HEK293 (cell line): ENCODE measurements around the gene REV3L.

Experiments
- CTCF ChIA-PET: fragments of 350-600 bp; formaldehyde crosslinking; extraction: SDS; loops from one replicate; lab custom pipeline; 2021; ENCODE audit warnings: antibody characterized with exemption; lab: Yijun Ruan, JAX
- POLR2A ChIA-PET: fragments of 300-600 bp; formaldehyde crosslinking; extraction: SDS; loops from one replicate; lab custom pipeline; 2020; ENCODE audit warnings: antibody characterized with exemption, inconsistent platforms; lab: Yijun Ruan, JAX
- H3K27ac ChIP-seq: fragments of 200-500 bp; sonication (Bioruptor generic); 2 replicates; pipeline ENCODE4 v1.5.1; 2014; ENCODE audit warnings: low read depth, low read length, control low read depth, inconsistent platforms; ENCODE audit errors: extremely low read depth
- H3K36me3 ChIP-seq, 2 experiments: fragments of 200-500 bp in 1 of 2; sonication (Bioruptor generic) in 1 of 2; 1 replicate in 1 of 2; 2 replicates in 1 of 2; pipeline ENCODE4 v1.5.1; 2014 to 2017; ENCODE audit warnings: inconsistent platforms in 2 of 2, low read length in 2 of 2; ENCODE audit not compliant: control insufficient read depth in 2 of 2, insufficient read depth in 1 of 2
- H3K4me1 ChIP-seq: fragments of 200-500 bp; sonication (Bioruptor generic); 2 replicates; pipeline ENCODE4 v1.5.1; 2014; ENCODE audit warnings: mild to moderate bottlenecking, low read length, inconsistent platforms; ENCODE audit not compliant: control insufficient read depth, insufficient read depth
- H3K4me3 ChIP-seq: 2 replicates; pipeline ENCODE4 v1.5.1; 2011; ENCODE audit warnings: low read depth, mild to moderate bottlenecking, control low read depth, low read length, moderate library complexity
- H3K9me3 ChIP-seq: fragments of 200-500 bp; sonication (Bioruptor generic); 2 replicates; pipeline ENCODE4 v1.5.1; 2014; ENCODE audit warnings: low read depth, low read length, inconsistent platforms; ENCODE audit not compliant: control insufficient read depth, insufficient read depth
- MEIS1 ChIP-seq: sonication (generic); formaldehyde crosslinking; IDR thresholded peaks from 2 replicates; pipeline ENCODE4 v1.8.1; 2022; ENCODE audit warnings: missing genetic modification reagents, mild to moderate bottlenecking, borderline replicate concordance
- SALL2 ChIP-seq: fragments of 450-650 bp; formaldehyde crosslinking; IDR thresholded peaks from 2 replicates; pipeline ENCODE4 v1.5.0; 2017; ENCODE audit warnings: missing biosample characterization, mild to moderate bottlenecking, missing genetic modification characterization, borderline replicate concordance
- TCF7L2 ChIP-seq: IDR thresholded peaks from 2 replicates; pipeline ENCODE4 v1.6.1; 2011; ENCODE audit warnings: low read depth, mild to moderate bottlenecking, inconsistent platforms, low read length, moderate library complexity, borderline replicate concordance
- TRIM28 ChIP-seq: IDR thresholded peaks from 2 replicates; pipeline ENCODE4 v1.6.1; 2011; ENCODE audit warnings: low read length, control low read depth, borderline replicate concordance
- ZBTB21 ChIP-seq: fragments of 450-650 bp; formaldehyde crosslinking; IDR thresholded peaks from 2 replicates; pipeline ENCODE4 v1.5.1; 2017; ENCODE audit warnings: missing biosample characterization, missing genetic modification characterization
- ZNF433 ChIP-seq: fragments of 450-650 bp; formaldehyde crosslinking; IDR thresholded peaks from 2 replicates; pipeline ENCODE4 v1.5.1; 2016; ENCODE audit warnings: missing biosample characterization, missing genetic modification characterization, low read depth
- ZNF548 ChIP-seq: fragments of 450-650 bp; formaldehyde crosslinking; IDR thresholded peaks from 2 replicates; pipeline ENCODE4 v1.5.1; 2016; ENCODE audit warnings: missing biosample characterization, missing genetic modification characterization
- ZNF571 ChIP-seq: fragments of 450-650 bp; formaldehyde crosslinking; IDR thresholded peaks from 2 replicates; pipeline ENCODE4 v1.5.0; 2017; ENCODE audit warnings: missing biosample characterization, missing genetic modification characterization
- ZNF626 ChIP-seq: fragments of 450-650 bp; sonication (Bioruptor Pico); formaldehyde crosslinking; IDR thresholded peaks from 2 replicates; pipeline ENCODE4 v1.5.1; 2018; ENCODE audit warnings: missing biosample characterization, missing genetic modification characterization, inconsistent platforms
- TF ChIP-seq, protein P1 (sequence below): fragments of 450-650 bp; formaldehyde crosslinking; IDR thresholded peaks from 2 replicates; pipeline ENCODE4 v1.5.1; 2017; ENCODE audit warnings: missing biosample characterization, missing genetic modification characterization
- TF ChIP-seq, protein P2 (sequence below): fragments of 450-650 bp; formaldehyde crosslinking; IDR thresholded peaks from 2 replicates; pipeline ENCODE4; 2016; ENCODE audit warnings: missing biosample characterization, missing genetic modification characterization
- TF ChIP-seq, protein P3 (sequence below): fragments of 450-650 bp; formaldehyde crosslinking; conservative IDR thresholded peaks from 2 replicates; pipeline ENCODE4 v1.5.1; 2016; ENCODE audit warnings: low read depth, missing biosample characterization, missing genetic modification characterization

REV3L gene

DNA sequence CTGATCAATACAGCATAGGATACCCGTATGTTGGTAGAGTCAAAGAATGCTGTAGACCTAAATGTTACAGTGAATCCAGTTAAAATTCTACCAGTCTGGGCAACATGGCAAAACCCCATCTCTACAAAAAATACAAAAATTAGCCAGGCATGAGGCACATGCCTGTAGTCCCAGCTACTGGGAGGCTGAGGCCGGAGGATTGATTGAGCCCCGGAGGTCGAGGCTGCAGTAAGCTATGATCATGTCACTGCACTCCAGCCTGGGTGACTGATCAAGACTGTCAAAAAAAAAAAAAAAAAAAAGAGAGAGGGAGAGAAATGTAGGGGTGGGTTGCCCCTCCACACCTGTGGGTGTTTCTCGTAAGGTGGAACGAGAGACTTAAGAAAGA lies 228.2 kb downstream of the REV3L start (continued):
- no peak for TF ChIP-seq SALL2 (tag by site-specific recombination)
- no peak for TF ChIP-seq ZNF571 (tag by site-specific recombination)

DNA sequence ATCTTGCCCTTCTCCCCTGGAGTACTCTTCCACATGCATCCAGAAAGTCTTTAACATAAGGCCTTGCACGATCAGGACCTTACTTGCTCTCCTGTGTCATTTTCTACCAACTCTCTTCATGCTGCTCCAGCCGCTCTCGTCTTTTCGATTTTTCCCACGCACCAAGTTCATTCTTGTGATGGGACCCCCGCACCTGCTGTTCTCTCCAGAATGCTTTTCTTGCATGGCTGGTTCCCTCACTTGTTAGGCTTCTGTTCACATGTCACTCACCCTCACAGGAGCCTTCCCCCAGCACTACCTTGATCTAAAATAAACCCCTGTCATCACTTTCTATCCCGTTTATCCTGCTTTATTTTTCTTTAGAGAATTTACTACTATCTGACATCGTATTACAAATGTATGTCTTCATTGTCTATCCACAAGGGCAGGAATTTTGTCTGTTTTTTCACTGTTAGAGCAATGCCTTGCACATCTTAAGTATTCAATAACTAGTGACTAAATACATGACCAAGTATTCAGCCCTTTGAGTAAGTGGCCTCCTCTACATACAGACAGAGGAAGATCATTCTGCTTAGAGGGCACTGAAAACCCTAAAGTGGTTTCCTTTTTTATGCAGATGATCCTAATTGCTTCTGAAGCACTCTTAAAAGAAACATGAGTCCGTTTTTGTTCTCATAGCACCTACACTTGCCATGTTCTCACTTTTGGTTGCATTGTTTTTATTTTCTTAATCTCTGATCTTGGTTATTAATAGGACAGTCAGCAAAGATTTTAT lies 228.8 kb downstream of the REV3L start:
- H3K36me3 ChIP-seq, result no peaks in the 10 kb centered on the region
- TF ChIP-seq TRIM28 (no peak), TCF7L2 (no peak), ZNF548 (no peak), ZBTB21 (tag by site-specific recombination) (no peak), ZNF626 (tag by site-specific recombination) (no peak), ZNF433 (tag by site-specific recombination) (no peak)
- TF ChIP-seq, protein P1, sequence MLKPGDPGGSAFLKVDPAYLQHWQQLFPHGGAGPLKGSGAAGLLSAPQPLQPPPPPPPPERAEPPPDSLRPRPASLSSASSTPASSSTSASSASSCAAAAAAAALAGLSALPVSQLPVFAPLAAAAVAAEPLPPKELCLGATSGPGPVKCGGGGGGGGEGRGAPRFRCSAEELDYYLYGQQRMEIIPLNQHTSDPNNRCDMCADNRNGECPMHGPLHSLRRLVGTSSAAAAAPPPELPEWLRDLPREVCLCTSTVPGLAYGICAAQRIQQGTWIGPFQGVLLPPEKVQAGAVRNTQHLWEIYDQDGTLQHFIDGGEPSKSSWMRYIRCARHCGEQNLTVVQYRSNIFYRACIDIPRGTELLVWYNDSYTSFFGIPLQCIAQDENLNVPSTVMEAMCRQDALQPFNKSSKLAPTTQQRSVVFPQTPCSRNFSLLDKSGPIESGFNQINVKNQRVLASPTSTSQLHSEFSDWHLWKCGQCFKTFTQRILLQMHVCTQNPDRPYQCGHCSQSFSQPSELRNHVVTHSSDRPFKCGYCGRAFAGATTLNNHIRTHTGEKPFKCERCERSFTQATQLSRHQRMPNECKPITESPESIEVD (tag by site-specific recombination), result no peak
- TF ChIP-seq, protein P2, sequence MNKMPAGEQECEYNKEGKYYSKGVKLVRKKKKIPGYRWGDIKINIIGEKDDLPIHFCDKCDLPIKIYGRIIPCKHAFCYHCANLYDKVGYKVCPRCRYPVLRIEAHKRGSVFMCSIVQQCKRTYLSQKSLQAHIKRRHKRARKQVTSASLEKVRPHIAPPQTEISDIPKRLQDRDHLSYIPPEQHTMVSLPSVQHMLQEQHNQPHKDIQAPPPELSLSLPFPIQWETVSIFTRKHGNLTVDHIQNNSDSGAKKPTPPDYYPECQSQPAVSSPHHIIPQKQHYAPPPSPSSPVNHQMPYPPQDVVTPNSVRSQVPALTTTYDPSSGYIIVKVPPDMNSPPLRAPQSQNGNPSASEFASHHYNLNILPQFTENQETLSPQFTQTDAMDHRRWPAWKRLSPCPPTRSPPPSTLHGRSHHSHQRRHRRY (tag by site-specific recombination), result no peak
- TF ChIP-seq, protein P3, sequence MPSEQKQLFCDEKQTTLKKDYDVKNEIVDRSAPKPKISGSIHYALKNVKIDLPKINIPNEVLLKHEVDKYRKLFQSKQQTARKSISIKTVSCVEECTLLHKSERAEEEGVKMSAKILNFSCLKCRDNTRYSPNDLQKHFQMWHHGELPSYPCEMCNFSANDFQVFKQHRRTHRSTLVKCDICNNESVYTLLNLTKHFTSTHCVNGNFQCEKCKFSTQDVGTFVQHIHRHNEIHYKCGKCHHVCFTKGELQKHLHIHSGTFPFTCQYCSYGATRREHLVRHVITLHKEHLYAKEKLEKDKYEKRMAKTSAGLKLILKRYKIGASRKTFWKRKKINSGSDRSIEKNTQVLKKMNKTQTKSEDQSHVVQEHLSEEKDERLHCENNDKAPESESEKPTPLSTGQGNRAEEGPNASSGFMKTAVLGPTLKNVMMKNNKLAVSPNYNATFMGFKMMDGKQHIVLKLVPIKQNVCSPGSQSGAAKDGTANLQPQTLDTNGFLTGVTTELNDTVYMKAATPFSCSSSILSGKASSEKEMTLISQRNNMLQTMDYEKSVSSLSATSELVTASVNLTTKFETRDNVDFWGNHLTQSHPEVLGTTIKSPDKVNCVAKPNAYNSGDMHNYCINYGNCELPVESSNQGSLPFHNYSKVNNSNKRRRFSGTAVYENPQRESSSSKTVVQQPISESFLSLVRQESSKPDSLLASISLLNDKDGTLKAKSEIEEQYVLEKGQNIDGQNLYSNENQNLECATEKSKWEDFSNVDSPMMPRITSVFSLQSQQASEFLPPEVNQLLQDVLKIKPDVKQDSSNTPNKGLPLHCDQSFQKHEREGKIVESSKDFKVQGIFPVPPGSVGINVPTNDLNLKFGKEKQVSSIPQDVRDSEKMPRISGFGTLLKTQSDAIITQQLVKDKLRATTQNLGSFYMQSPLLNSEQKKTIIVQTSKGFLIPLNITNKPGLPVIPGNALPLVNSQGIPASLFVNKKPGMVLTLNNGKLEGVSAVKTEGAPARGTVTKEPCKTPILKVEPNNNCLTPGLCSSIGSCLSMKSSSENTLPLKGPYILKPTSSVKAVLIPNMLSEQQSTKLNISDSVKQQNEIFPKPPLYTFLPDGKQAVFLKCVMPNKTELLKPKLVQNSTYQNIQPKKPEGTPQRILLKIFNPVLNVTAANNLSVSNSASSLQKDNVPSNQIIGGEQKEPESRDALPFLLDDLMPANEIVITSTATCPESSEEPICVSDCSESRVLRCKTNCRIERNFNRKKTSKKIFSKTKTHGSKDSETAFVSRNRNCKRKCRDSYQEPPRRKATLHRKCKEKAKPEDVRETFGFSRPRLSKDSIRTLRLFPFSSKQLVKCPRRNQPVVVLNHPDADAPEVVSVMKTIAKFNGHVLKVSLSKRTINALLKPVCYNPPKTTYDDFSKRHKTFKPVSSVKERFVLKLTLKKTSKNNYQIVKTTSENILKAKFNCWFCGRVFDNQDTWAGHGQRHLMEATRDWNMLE (tag by site-specific recombination), result no peak
- H3K9me3 ChIP-seq, result no peaks in the 10 kb centered on the region
- no peak overlapping the region for H3K27ac ChIP-seq
- H3K4me1 ChIP-seq, result no peaks in the 10 kb centered on the region
- ChIA-PET CTCF (interaction anchor here (0.6 to 0.9 kb wide), 4 partner anchors 224 to 788 kb away, joined by 3 to 4 read pairs (median 3); no protein-coding TSS in a partner anchor), POLR2A (interaction anchor here (0.6 kb wide), 1 partner anchor 222 kb away, joined by 4 read pairs; no protein-coding TSS in a partner anchor)
- no peak overlapping the region for H3K4me3 ChIP-seq

DNA sequence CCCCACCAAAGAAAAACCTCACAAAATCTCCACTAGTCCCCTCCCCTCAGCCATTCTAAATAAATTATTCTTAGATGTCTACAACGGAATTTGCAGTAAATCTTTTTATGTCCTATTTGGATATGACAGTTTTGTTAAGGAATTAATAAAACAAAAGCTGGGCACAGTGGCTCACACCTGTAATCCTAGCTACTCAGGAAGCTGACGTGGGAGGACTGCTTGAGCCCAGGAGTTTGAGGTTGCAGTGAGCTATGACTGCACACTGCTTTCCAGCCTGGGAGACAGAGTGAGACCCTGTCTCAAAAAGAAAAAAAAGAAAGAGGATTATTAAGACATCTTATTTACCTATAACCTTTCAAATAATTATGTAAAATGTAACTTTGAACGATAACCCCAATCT lies 230.3 kb downstream of the REV3L start:
- CTCF ChIA-PET, result interaction anchor here (0.9 to 1.4 kb wide), 3 partner anchors 241 to 634 kb away, joined by 3 to 6 read pairs (median 5); no protein-coding TSS in a partner anchor
- H3K4me1 ChIP-seq, result no peaks in the 10 kb centered on the region
- H3K27ac ChIP-seq, result no peak overlapping the region
- POLR2A ChIA-PET, result no interaction called here
- no peaks in the 10 kb centered on the region for H3K36me3 ChIP-seq
- no peak for TF ChIP-seq MEIS1 (CRISPR knock-in tag)
- no peak overlapping the region for H3K4me3 ChIP-seq
- no peaks in the 10 kb centered on the region for H3K9me3 ChIP-seq
